T-cell (primary cell): ENCODE data around the gene SLC9B1. TPM values are rescaled to one million over a fixed set of nuclear protein-coding genes. Genes with fewer than 3 reads are reported as not detected.
"Not testable (repeated sequence)": the region's sequence is repeated elsewhere in the genome, so short reads cannot be mapped to it uniquely, and the experiment has no call there.

ENCODE experiments used
- ATAC-seq, 4 experiments: fragments of 200-7000 bp in 3 of 4; fragments of 150-1000 bp in 1 of 4; cut with Tn5 transposase; replicated peaks in 1 of 4; 1 replicate in 3 of 4; 2 replicates in 1 of 4; pipeline ENCODE4 v1.10.0; 2021; ENCODE audit warnings: moderate library complexity in 3 of 4, mild to moderate bottlenecking in 2 of 4, moderate number of reproducible peaks in 1 of 4
- CTCF ChIA-PET, 2 donors: fragments of 300-600 bp; sonication (Branson Sonifier 250); formaldehyde crosslinking; loops; one replicate each; lab custom pipeline; 2022; ENCODE audit warnings: antibody characterized with exemption in 2 of 2; lab: Charles Lee
- POLR2A ChIA-PET, 2 donors: fragments of 300-600 bp; sonication (Branson Sonifier 250); formaldehyde crosslinking; loops; one replicate each; lab custom pipeline; 2022; ENCODE audit warnings: antibody characterized with exemption in 2 of 2; lab: Charles Lee
- DNase-seq, 35 experiments: peaks; one replicate each; pipeline versions ENCODE4 v3.0.0 to v3.0.0-alpha.2; 2013 to 2023
- H3K27ac ChIP-seq: one replicate; pipeline ENCODE4 v1.5.1; 2013; ENCODE audit warnings: low read length
- H3K27me3 ChIP-seq, 2 experiments: replicated peaks in 1 of 2; 1 replicate in 1 of 2; 2 replicates in 1 of 2; pipeline versions ENCODE4 v1.6.1 to v1.7.0; 2013; ENCODE audit warnings: low read length in 1 of 2, mixed read lengths in 1 of 2; ENCODE audit not compliant: control insufficient read depth in 2 of 2, insufficient read depth in 2 of 2; ENCODE audit errors: extremely low read depth in 1 of 2
- H3K36me3 ChIP-seq, 2 donors: 1 replicate in 1 of 2; 2 replicates in 1 of 2; pipeline versions ENCODE4 v1.6.1 to v1.7.0; 2013; ENCODE audit warnings: low read length in 1 of 2; ENCODE audit not compliant: control insufficient read depth in 2 of 2, insufficient read depth in 1 of 2; ENCODE audit errors: extremely low read depth in 1 of 2
- H3K4me1 ChIP-seq, 2 experiments: 1 replicate in 1 of 2; 2 replicates in 1 of 2; pipeline versions ENCODE4 v1.6.1 to v1.7.0; 2013; ENCODE audit warnings: low read length in 2 of 2, mixed read lengths in 1 of 2; ENCODE audit not compliant: insufficient read depth in 2 of 2, control insufficient read depth in 1 of 2; ENCODE audit errors: extremely low read depth in 1 of 2
- H3K4me3 ChIP-seq, 2 donors: 1 replicate in 1 of 2; 2 replicates in 1 of 2; pipeline versions ENCODE4 v1.5.1 to v1.7.0; 2013; ENCODE audit warnings: mild to moderate bottlenecking in 2 of 2, low read length in 1 of 2, moderate library complexity in 1 of 2; ENCODE audit not compliant: control insufficient read depth in 1 of 2; ENCODE audit errors: extremely low read depth in 1 of 2
- H3K9me3 ChIP-seq: 2 replicates; pipeline ENCODE4 v1.7.0; 2013
- H3K27ac Mint-ChIP-seq, 2 donors: one replicate each; pipeline ENCODE4 v1.8.0; 2020 to 2021; ENCODE audit warnings: mild to moderate bottlenecking in 2 of 2, mixed read lengths in 2 of 2
- H3K27me3 Mint-ChIP-seq, 2 donors: one replicate each; pipeline ENCODE4 v1.8.0; 2021 to 2022; ENCODE audit warnings: mixed read lengths in 2 of 2
- H3K36me3 Mint-ChIP-seq: one replicate; pipeline ENCODE4 v1.8.0; 2021; ENCODE audit warnings: mixed read lengths
- H3K4me1 Mint-ChIP-seq, 3 donors: one replicate each; pipeline ENCODE4 v1.8.0; 2020 to 2022; ENCODE audit warnings: mixed read lengths in 3 of 3, mild to moderate bottlenecking in 1 of 3
- H3K4me3 Mint-ChIP-seq, 3 donors: one replicate each; pipeline ENCODE4 v1.8.0; 2020 to 2022; ENCODE audit warnings: mild to moderate bottlenecking in 3 of 3, mixed read lengths in 3 of 3, moderate library complexity in 3 of 3
- H3K9me3 Mint-ChIP-seq, 3 donors: one replicate each; pipeline ENCODE4 v1.8.0; 2020 to 2022; ENCODE audit warnings: mixed read lengths in 3 of 3
- WGBS: methylation state at CpG from one replicate; pipeline ENCODE4 v1.1.5; 2013; ENCODE audit warnings: missing lambda C conversion rate; ENCODE audit not compliant: insufficient coverage; 5-methylcytosine and 5-hydroxymethylcytosine counted together
- total RNA-seq, 35 experiments: library from RNA in 6 of 35; stranded (reverse) in 6 of 35; fragments of 120-200 nt in 1 of 35; gene quantifications; one replicate each; pipeline versions ENCODE4 v1.2.1 to v1.2.4 and lab custom pipeline; 2013 to 2026

SLC9B1 gene
- total RNA-seq, 5 donors from 2014 or later (not counting 1 experiment from before 2014, with no cell fraction given), result 2.0 to 4.6 (median 3.1) TPM

DNA sequence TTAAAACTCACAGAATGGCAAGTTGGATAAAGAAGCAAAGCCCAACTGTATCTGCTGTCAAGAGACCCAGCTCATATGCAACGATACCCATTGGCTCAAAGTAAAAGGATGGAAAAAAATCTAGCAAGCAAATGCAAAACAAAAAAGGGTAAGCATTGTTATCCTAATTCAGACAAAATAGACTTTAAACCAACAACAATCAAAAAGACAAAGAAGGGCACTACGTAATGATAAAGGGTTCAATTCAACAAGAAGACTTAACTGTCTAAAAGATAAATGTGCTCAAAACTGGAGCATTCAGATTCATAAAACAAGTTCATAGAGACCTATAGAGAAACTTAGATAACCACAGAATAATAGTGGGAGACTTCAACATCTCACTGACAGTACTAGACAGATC lies 81.4 kb downstream of the SLC9B1 start:
- H3K27me3 ChIP-seq, H3K4me3 Mint-ChIP-seq, H3K27ac Mint-ChIP-seq, H3K9me3 ChIP-seq, H3K4me3 ChIP-seq, H3K4me1 Mint-ChIP-seq, DNase-seq, POLR2A ChIA-PET, H3K4me1 ChIP-seq, H3K27ac ChIP-seq, H3K27me3 Mint-ChIP-seq, CTCF ChIA-PET, H3K36me3 ChIP-seq, ATAC-seq: not testable (repeated sequence)
- H3K9me3 Mint-ChIP-seq, result peaks cover 0 to 12% (median 0%) of the 10 kb centered on the region in 3 donors
- H3K36me3 Mint-ChIP-seq, result peaks cover 37% of the 10 kb centered on the region
- WGBS, result no CpG with 5 or more reads among the region's 2 CpGs

DNA sequence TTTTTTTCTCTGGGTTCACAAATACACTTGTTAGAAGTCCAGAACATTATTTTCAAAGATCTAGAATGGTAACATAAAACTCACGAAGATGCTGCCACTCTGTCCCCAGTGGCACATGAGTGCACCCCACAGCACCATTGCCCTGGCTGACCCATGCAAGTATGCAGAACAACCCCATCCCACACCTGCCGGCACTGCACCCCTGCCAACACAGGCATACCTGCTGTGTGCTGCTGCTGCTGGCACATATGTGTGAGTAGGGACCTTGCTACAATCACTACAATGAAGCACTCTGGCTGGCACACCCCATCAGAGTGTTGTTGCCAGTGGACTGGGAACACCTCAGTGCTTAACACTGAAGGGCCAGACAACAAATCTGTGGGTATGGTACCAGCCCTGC lies 83.8 kb downstream of the SLC9B1 start:
- WGBS, result no CpG with 5 or more reads among the region's 2 CpGs
- Mint-ChIP-seq H3K36me3 (peaks cover 19% of the 10 kb centered on the region), H3K9me3 (no peaks in the 10 kb centered on the region), H3K27me3 (no peaks in the 10 kb centered on the region), H3K4me3 (no peak overlapping the region), H3K4me1 (no peaks in the 10 kb centered on the region), H3K27ac (no peak overlapping the region)
- H3K9me3 ChIP-seq, result no peaks in the 10 kb centered on the region
- no peak overlapping the region for H3K4me3 ChIP-seq
- DNase-seq (peak in 1 of 35 experiments; percentile 0), ATAC-seq (no peak)
- no peaks in the 10 kb centered on the region for H3K4me1 ChIP-seq
- POLR2A ChIA-PET, result no interaction called here
- CTCF ChIA-PET, result no interaction called here
- H3K27ac ChIP-seq, result no peak overlapping the region
- H3K36me3 ChIP-seq, result no peaks in the 10 kb centered on the region
- H3K27me3 ChIP-seq, result no peaks in the 10 kb centered on the region

DNA sequence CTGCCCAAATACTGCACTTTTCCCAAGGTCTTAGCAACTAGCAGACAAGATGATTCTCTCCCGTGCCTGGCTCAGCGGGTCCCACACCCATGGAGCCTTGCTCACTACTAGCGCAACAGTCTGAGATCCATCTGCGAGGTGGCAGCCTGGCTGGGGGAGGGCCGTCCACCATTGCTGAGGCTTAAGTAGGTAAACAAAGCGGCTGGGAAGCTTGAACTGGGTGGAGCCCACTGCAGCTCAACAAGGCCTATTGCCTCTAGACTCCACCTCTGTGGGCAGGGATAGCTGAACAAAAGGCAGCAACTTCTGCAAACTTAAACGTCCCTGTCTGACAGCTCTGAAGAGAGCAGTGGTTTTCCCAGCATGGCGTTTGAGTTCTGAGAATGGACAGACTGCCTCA lies 99.8 kb downstream of the SLC9B1 start:
- H3K27me3 ChIP-seq, H3K4me3 ChIP-seq, H3K36me3 ChIP-seq, H3K27ac ChIP-seq, H3K27ac Mint-ChIP-seq, DNase-seq, H3K9me3 ChIP-seq, H3K4me1 Mint-ChIP-seq, POLR2A ChIA-PET, CTCF ChIA-PET, H3K4me3 Mint-ChIP-seq, H3K27me3 Mint-ChIP-seq, ATAC-seq, H3K4me1 ChIP-seq: not testable (repeated sequence)
- Mint-ChIP-seq H3K9me3 (peaks cover 8 to 31% (median 25%) of the 10 kb centered on the region in 3 donors), H3K36me3 (peaks cover 59% of the 10 kb centered on the region)
- WGBS, result 93% methylated on average over 7 of the region's 8 CpGs

- peaks cover 62% of the 10 kb centered on the region for H3K36me3 Mint-ChIP-seq
- Histone ChIP-seq H3K36me3 (no peaks in the 10 kb centered on the region), H3K9me3 (no peaks in the 10 kb centered on the region), H3K4me1 (no peaks in the 10 kb centered on the region), H3K4me3 (no peak overlapping the region), H3K27ac (no peak overlapping the region), H3K27me3 (no peaks in the 10 kb centered on the region)
- 93% methylated on average over 3 of the region's 3 CpGs for WGBS
- no peak for DNase-seq
- peaks cover 13 to 40% (median 32%) of the 10 kb centered on the region in 3 donors for H3K9me3 Mint-ChIP-seq
- H3K4me1 Mint-ChIP-seq, result no peaks in the 10 kb centered on the region
- H3K27me3 Mint-ChIP-seq, result no peaks in the 10 kb centered on the region
- H3K27ac Mint-ChIP-seq, result no peak overlapping the region
- no peak overlapping the region for H3K4me3 Mint-ChIP-seq
- POLR2A ChIA-PET, result no interaction called here
- CTCF ChIA-PET, result no interaction called here
- ATAC-seq, result no peak
These were observed 100.6 kb downstream of the SLC9B1 start for GRCh38 chr4:102918859-102919258.

- POLR2A ChIA-PET, result no interaction called here
- H3K27ac ChIP-seq, result no peak overlapping the region
- H3K4me1 ChIP-seq, result no peaks in the 10 kb centered on the region
- H3K36me3 Mint-ChIP-seq, result peaks cover 3% of the 10 kb centered on the region
- H3K36me3 ChIP-seq, result no peaks in the 10 kb centered on the region
- no peaks in the 10 kb centered on the region for H3K27me3 ChIP-seq
- H3K4me1 Mint-ChIP-seq, result no peaks in the 10 kb centered on the region
- H3K27me3 Mint-ChIP-seq, result no peaks in the 10 kb centered on the region
- no peak overlapping the region for H3K4me3 Mint-ChIP-seq
- CTCF ChIA-PET, result no interaction called here
- no peak for ATAC-seq
- peak overlapping the region in 1 of 2 donors; percentile 8 for H3K27ac Mint-ChIP-seq
- no peak for DNase-seq
- H3K4me3 ChIP-seq, result no peak overlapping the region
- no CpG with 5 or more reads among the region's 2 CpGs for WGBS
- no peaks in the 10 kb centered on the region for H3K9me3 ChIP-seq
- no peaks in the 10 kb centered on the region for H3K9me3 Mint-ChIP-seq
These were observed 117.7 kb downstream of the SLC9B1 start for GRCh38 chr4:102901804-102902203.

- CTCF ChIA-PET, H3K27ac ChIP-seq, ATAC-seq, H3K9me3 Mint-ChIP-seq, H3K4me1 Mint-ChIP-seq, H3K27me3 Mint-ChIP-seq, H3K36me3 Mint-ChIP-seq, H3K4me3 ChIP-seq, H3K4me3 Mint-ChIP-seq, DNase-seq, H3K27ac Mint-ChIP-seq, H3K27me3 ChIP-seq, H3K36me3 ChIP-seq, H3K9me3 ChIP-seq, POLR2A ChIA-PET, H3K4me1 ChIP-seq: not testable (repeated sequence)
- 100% methylated on average over 1 of the region's 3 CpGs for WGBS
These were observed 121.9 kb downstream of the SLC9B1 start for GRCh38 chr4:102897610-102898009.

DNA sequence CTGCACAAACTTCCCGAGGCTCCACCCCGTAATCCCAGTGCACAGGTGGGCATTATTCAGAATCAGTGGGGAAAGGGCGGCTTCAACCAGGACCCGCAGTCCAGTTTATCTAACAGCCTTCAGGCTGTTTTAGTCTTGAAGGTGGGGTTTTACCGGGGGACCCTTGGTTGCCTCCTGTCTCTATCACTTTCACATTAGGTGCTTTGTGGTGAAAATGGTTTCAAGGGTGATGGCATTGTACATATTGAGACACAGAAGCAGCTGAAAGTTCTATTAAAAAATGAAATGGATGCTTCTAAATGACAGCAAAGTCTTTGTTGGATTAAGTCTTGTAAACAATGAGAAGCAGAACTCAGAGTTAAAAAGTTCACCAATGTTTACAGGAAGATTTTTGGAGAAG lies 123.0 kb downstream of the SLC9B1 start:
- H3K27me3 ChIP-seq, H3K9me3 Mint-ChIP-seq, H3K27ac Mint-ChIP-seq, H3K4me3 Mint-ChIP-seq, POLR2A ChIA-PET, DNase-seq, H3K9me3 ChIP-seq, H3K27ac ChIP-seq, H3K4me3 ChIP-seq, CTCF ChIA-PET, H3K27me3 Mint-ChIP-seq, H3K4me1 Mint-ChIP-seq, H3K4me1 ChIP-seq, ATAC-seq, H3K36me3 ChIP-seq, H3K36me3 Mint-ChIP-seq: not testable (repeated sequence)
- no CpG with 5 or more reads among the region's 5 CpGs for WGBS
